ENCODE measurements around the gene DDAH2.
A peak's percentile ranks its signal among the peaks of the same experiment; 100 is the strongest.

Gene DDAH2

GRCh38 chr6:31717499-31718222 is 11.4 kb downstream of the DDAH2 start:
- H3K9me3 Mint-ChIP-seq, result no peaks in the 10 kb centered on the region
- peaks cover 5% of the 10 kb centered on the region for H3K27me3 Mint-ChIP-seq (ENCODE audit: low read depth)
- no peak overlapping the region for H3K4me3 Mint-ChIP-seq
- no peak overlapping the region for H3K27ac Mint-ChIP-seq
- peaks cover 26% of the 10 kb centered on the region for H3K4me1 Mint-ChIP-seq
- no peaks in the 10 kb centered on the region for H3K36me3 Mint-ChIP-seq (ENCODE audit: low read depth)
- no peak for TF ChIP-seq CTCF (IDR thresholded peaks at IDR 0.05; ENCODE audit: unreplicated experiment in 3 of 3)

GRCh38 chr6:31715022-31715958 is 13.8 kb downstream of the DDAH2 start, which contains the start of gene LY6G6D:
TSS of gene LY6G6D (plus strand) at chr6:31715348. CDS start at chr6:31715356, 8 bp downstream.
- TF ChIP-seq CTCF (IDR thresholded peaks at IDR 0.05; ENCODE audit: unreplicated experiment in 3 of 3), result no peak
- H3K4me3 Mint-ChIP-seq, result peak within 1 kb of the TSS in 2 of 3 experiments; percentile 28 to 37
- H3K27me3 Mint-ChIP-seq (ENCODE audit: low read depth), result peaks cover 8% of the 10 kb centered on the region
- no peaks in the 10 kb centered on the region for H3K36me3 Mint-ChIP-seq (ENCODE audit: low read depth)
- H3K9me3 Mint-ChIP-seq, result no peaks in the 10 kb centered on the region
- peak within 1 kb of the TSS; percentile 83 to 93 (median 92) for H3K27ac Mint-ChIP-seq
- peaks cover 36% of the 10 kb centered on the region for H3K4me1 Mint-ChIP-seq

- peak overlapping the region; percentile 83 to 93 (median 92) for H3K27ac Mint-ChIP-seq
- TF ChIP-seq CTCF (IDR thresholded peaks at IDR 0.05; ENCODE audit: unreplicated experiment in 3 of 3), result no peak
- H3K9me3 Mint-ChIP-seq, result no peaks in the 10 kb centered on the region
- peak overlapping the region; percentile 17 to 37 (median 28) for H3K4me3 Mint-ChIP-seq
- peaks cover 36% of the 10 kb centered on the region for H3K4me1 Mint-ChIP-seq
- no peaks in the 10 kb centered on the region for H3K36me3 Mint-ChIP-seq (ENCODE audit: low read depth)
- peaks cover 5% of the 10 kb centered on the region for H3K27me3 Mint-ChIP-seq (ENCODE audit: low read depth)
These were observed 15.0 kb downstream of the DDAH2 start for GRCh38 chr6:31713991-31714684.

GRCh38 chr6:31713465-31713864 is 15.6 kb downstream of the DDAH2 start:
- Mint-ChIP-seq H3K9me3 (no peaks in the 10 kb centered on the region), H3K27me3 (ENCODE audit: low read depth) (peaks cover 5% of the 10 kb centered on the region), H3K4me1 (peaks cover 36% of the 10 kb centered on the region), H3K36me3 (ENCODE audit: low read depth) (no peaks in the 10 kb centered on the region), H3K4me3 (no peak overlapping the region), H3K27ac (peak overlapping the region; percentile 83 to 93 (median 92))
- TF ChIP-seq CTCF (IDR thresholded peaks at IDR 0.05; ENCODE audit: unreplicated experiment in 3 of 3), result no peak

GRCh38 chr6:31712296-31712695 is 16.8 kb downstream of the DDAH2 start:
- Mint-ChIP-seq H3K4me3 (peak overlapping the region in 2 of 3 experiments; percentile 7 to 12), H3K4me1 (peaks cover 36% of the 10 kb centered on the region), H3K27ac (peak overlapping the region; percentile 83 to 93 (median 86)), H3K36me3 (ENCODE audit: low read depth) (no peaks in the 10 kb centered on the region), H3K27me3 (ENCODE audit: low read depth) (peaks cover 5% of the 10 kb centered on the region), H3K9me3 (no peaks in the 10 kb centered on the region)
- TF ChIP-seq CTCF (IDR thresholded peaks at IDR 0.05; ENCODE audit: unreplicated experiment in 3 of 3), result no peak
